Gastrocnemius medialis (tissue), 4 donors: ENCODE data around the gene ACKR2. TPM values are rescaled to one million over a fixed set of nuclear protein-coding genes. Genes with fewer than 3 reads are reported as not detected.

ENCODE experiments used
- ATAC-seq, 2 donors: fragments of 150-250 bp; one replicate each; pipeline ENCODE4 v1.9.1; 2016
- DNase-seq, 2 donors: peaks; one replicate each; pipeline ENCODE4 v3.0.0-alpha.2; 2019
- H3K27ac ChIP-seq, 4 donors: fragments of 200-600 bp; sonication (generic); 1 replicate in 1 of 4; 2 replicates in 3 of 4; pipeline ENCODE4 v1.5.1; 2016 to 2018; ENCODE audit warnings: mild to moderate bottlenecking in 2 of 4, moderate library complexity in 1 of 4
- H3K27me3 ChIP-seq, 3 donors: fragments of 200-600 bp; sonication (generic) in 2 of 3; 1 replicate in 1 of 3; 2 replicates in 2 of 3; pipeline versions ENCODE4 v1.5.1 to v1.6.0; 2016 to 2019; ENCODE audit warnings: mild to moderate bottlenecking in 1 of 3, moderate library complexity in 1 of 3
- H3K36me3 ChIP-seq, 2 donors: fragments of 200-600 bp; sonication (generic) in 1 of 2; one replicate each; pipeline ENCODE4 v1.5.1; 2017 to 2018
- H3K4me1 ChIP-seq, 2 donors: fragments of 200-600 bp; sonication (generic) in 1 of 2; one replicate each; pipeline ENCODE4 v1.5.1; 2016 to 2017; ENCODE audit warnings: mild to moderate bottlenecking in 2 of 2
- H3K4me3 ChIP-seq, 4 donors: fragments of 200-600 bp; sonication (generic) in 3 of 4; 1 replicate in 1 of 4; 2 replicates in 3 of 4; pipeline ENCODE4 v1.5.1; 2016 to 2019; ENCODE audit warnings: mild to moderate bottlenecking in 2 of 4
- H3K9me3 ChIP-seq, 3 donors: fragments of 200-600 bp; sonication (generic) in 2 of 3; 1 replicate in 1 of 3; 2 replicates in 2 of 3; pipeline ENCODE4 v1.5.1; 2016 to 2019
- POLR2A ChIP-seq, 2 donors: fragments of 450-650 bp; IDR thresholded peaks; one replicate each; pipeline ENCODE4 v1.6.1; 2017; ENCODE audit warnings: antibody characterized with exemption in 2 of 2, mild to moderate bottlenecking in 2 of 2, moderate library complexity in 2 of 2
- in situ Hi-C, 4 donors: fragments of 200-750 bp; cut with MboI; loops; one replicate each; pipeline versions ENCODE4 v1.15.0 to v1.8.0; 2017; ENCODE audit warnings: low sequenced_read_pairs in 4 of 4
- intact Hi-C: fragments of 100-400 bp; cut with DNase I; formaldehyde crosslinking; loops from one replicate; pipeline ENCODE4 v1.15.1; 2023; ENCODE audit warnings: low total_unique reads
- total RNA-seq, 4 donors: library from RNA; depleted of rRNA; stranded (reverse); fragments of >200 nt; gene quantifications; one replicate each; pipeline versions ENCODE4 v1.1.0 to v1.2.3, GENCODE V29; 2016
- TF ChIP-seq, protein P1 (sequence below), 5 experiments: fragments of 450-650 bp in 3 of 5; fragments of 200-600 bp in 2 of 5; sonication (generic) in 2 of 5; IDR thresholded peaks in 4 of 5; conservative IDR thresholded peaks in 1 of 5; 1 replicate in 4 of 5; 2 replicates in 1 of 5; pipeline ENCODE4 v1.5.1; 2016 to 2019; ENCODE audit warnings: antibody characterized with exemption in 5 of 5, mild to moderate bottlenecking in 3 of 5, moderate library complexity in 3 of 5

The ACKR2 gene
- total RNA-seq, 4 donors from 2014 or later = 0.23 to 1.1 (median 0.51) TPM; not detected in 1

- TF ChIP-seq, protein P1, sequence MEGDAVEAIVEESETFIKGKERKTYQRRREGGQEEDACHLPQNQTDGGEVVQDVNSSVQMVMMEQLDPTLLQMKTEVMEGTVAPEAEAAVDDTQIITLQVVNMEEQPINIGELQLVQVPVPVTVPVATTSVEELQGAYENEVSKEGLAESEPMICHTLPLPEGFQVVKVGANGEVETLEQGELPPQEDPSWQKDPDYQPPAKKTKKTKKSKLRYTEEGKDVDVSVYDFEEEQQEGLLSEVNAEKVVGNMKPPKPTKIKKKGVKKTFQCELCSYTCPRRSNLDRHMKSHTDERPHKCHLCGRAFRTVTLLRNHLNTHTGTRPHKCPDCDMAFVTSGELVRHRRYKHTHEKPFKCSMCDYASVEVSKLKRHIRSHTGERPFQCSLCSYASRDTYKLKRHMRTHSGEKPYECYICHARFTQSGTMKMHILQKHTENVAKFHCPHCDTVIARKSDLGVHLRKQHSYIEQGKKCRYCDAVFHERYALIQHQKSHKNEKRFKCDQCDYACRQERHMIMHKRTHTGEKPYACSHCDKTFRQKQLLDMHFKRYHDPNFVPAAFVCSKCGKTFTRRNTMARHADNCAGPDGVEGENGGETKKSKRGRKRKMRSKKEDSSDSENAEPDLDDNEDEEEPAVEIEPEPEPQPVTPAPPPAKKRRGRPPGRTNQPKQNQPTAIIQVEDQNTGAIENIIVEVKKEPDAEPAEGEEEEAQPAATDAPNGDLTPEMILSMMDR (IDR thresholded peaks at IDR 0.05 in 4 of 5, conservative IDR thresholded peaks at IDR 0.05 in 1 of 5) = no peak
- no peak for TF ChIP-seq POLR2A (IDR thresholded peaks at IDR 0.05)
- in situ Hi-C loops = loop anchor here (5.0 to 10.0 kb wide), 3 partner anchors 48 to 98 kb away; no protein-coding TSS in a partner anchor
- no peak for DNase-seq
- peaks cover 0 to 47% of the 10 kb centered on the region in 2 donors for H3K36me3 ChIP-seq
- ATAC-seq = no peak
- H3K4me3 ChIP-seq = no peak overlapping the region
- H3K27ac ChIP-seq = no peak overlapping the region
- no peaks in the 10 kb centered on the region for H3K27me3 ChIP-seq
- no peaks in the 10 kb centered on the region for H3K9me3 ChIP-seq
- intact Hi-C loops = no loop called here
- H3K4me1 ChIP-seq = no peaks in the 10 kb centered on the region
Measured at GRCh38 chr3:42786631-42787030, 22.6 kb upstream of the ACKR2 start.

- Histone ChIP-seq H3K9me3 (no peaks in the 10 kb centered on the region), H3K4me1 (no peaks in the 10 kb centered on the region), H3K36me3 (peaks cover 0 to 38% of the 10 kb centered on the region in 2 donors), H3K27me3 (no peaks in the 10 kb centered on the region), H3K27ac (no peak overlapping the region), H3K4me3 (no peak overlapping the region)
- DNase-seq (no peak), ATAC-seq (no peak)
- intact Hi-C loops = no loop called here
- in situ Hi-C loops = no loop called here
- no peak for TF ChIP-seq POLR2A (IDR thresholded peaks at IDR 0.05)
Measured at GRCh38 chr3:42790714-42791229, 18.5 kb upstream of the ACKR2 start.

DNA sequence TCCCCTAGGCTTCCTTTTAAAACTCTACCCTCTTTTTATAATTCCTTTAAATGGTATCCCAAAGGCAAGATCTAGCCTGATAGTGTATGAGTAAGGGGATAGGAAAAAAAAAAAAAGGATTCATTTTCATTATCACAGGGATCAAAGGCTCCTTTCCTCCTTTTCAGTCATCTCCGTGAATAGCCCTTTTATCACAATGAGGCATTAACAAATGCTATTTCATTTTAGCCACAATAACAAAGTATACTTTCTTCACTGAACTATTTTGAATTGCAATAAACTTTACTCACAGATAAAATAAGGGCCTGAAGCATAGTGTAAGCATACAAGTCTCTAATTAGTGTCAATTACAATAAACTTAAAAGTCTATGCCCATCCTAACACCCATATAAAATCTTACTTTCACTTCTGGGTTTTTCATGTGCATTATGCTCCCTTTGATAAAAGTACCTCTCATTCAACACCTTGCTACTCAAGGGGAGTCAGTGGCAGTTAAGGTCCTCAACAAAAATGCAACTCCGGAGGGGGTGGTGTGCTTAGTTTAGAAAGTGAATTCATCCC lies 13.5 kb upstream of the ACKR2 start:
- DNase-seq = no peak
- in situ Hi-C loops (no loop called here), intact Hi-C loops (no loop called here)
- Histone ChIP-seq H3K4me3 (no peak overlapping the region), H3K9me3 (no peaks in the 10 kb centered on the region), H3K36me3 (peaks cover 0 to 24% of the 10 kb centered on the region in 2 donors), H3K27me3 (no peaks in the 10 kb centered on the region), H3K4me1 (peaks cover 2 to 15% of the 10 kb centered on the region in 2 donors), H3K27ac (no peak overlapping the region)
- ATAC-seq = no peak
- TF ChIP-seq, protein P1 (IDR thresholded peaks at IDR 0.05 in 4 of 5, conservative IDR thresholded peaks at IDR 0.05 in 1 of 5) = no peak
- no peak for TF ChIP-seq POLR2A (IDR thresholded peaks at IDR 0.05)

- ATAC-seq (no peak), DNase-seq (no peak)
- Histone ChIP-seq H3K27me3 (no peaks in the 10 kb centered on the region), H3K4me3 (no peak overlapping the region), H3K9me3 (no peaks in the 10 kb centered on the region), H3K36me3 (peaks cover 0 to 17% of the 10 kb centered on the region in 2 donors), H3K4me1 (peaks cover 9 to 22% of the 10 kb centered on the region in 2 donors), H3K27ac (no peak overlapping the region)
- no peak for TF ChIP-seq POLR2A (IDR thresholded peaks at IDR 0.05)
- TF ChIP-seq, protein P1 (IDR thresholded peaks at IDR 0.05 in 4 of 5, conservative IDR thresholded peaks at IDR 0.05 in 1 of 5) = no peak
- intact Hi-C loops = no loop called here
- in situ Hi-C loops = no loop called here
Measured at GRCh38 chr3:42796332-42796885, 12.8 kb upstream of the ACKR2 start.

GRCh38 chr3:42799376-42799775 lies 9.9 kb upstream of the ACKR2 start:
- H3K27me3 ChIP-seq = no peaks in the 10 kb centered on the region
- no peaks in the 10 kb centered on the region for H3K9me3 ChIP-seq
- in situ Hi-C loops = no loop called here
- intact Hi-C loops = no loop called here
- H3K4me3 ChIP-seq = no peak overlapping the region
- H3K4me1 ChIP-seq = peaks cover 29 to 41% of the 10 kb centered on the region in 2 donors
- H3K36me3 ChIP-seq = no peaks in the 10 kb centered on the region
- TF ChIP-seq, protein P1 (IDR thresholded peaks at IDR 0.05 in 4 of 5, conservative IDR thresholded peaks at IDR 0.05 in 1 of 5) = no peak
- TF ChIP-seq POLR2A (IDR thresholded peaks at IDR 0.05) = no peak
- peak overlapping the region in 1 of 4 donors; percentile 14 for H3K27ac ChIP-seq
- ATAC-seq (no peak), DNase-seq (no peak)
